Measurements from ENCODE around the gene NKX3-2. TPM values are rescaled to one million over a fixed set of nuclear protein-coding genes. Genes with fewer than 3 reads are reported as not detected.

NKX3-2 gene
- total RNA-seq, 4 donors from 2014 or later: 0.54 to 1.3 TPM; not detected in 2

DNA sequence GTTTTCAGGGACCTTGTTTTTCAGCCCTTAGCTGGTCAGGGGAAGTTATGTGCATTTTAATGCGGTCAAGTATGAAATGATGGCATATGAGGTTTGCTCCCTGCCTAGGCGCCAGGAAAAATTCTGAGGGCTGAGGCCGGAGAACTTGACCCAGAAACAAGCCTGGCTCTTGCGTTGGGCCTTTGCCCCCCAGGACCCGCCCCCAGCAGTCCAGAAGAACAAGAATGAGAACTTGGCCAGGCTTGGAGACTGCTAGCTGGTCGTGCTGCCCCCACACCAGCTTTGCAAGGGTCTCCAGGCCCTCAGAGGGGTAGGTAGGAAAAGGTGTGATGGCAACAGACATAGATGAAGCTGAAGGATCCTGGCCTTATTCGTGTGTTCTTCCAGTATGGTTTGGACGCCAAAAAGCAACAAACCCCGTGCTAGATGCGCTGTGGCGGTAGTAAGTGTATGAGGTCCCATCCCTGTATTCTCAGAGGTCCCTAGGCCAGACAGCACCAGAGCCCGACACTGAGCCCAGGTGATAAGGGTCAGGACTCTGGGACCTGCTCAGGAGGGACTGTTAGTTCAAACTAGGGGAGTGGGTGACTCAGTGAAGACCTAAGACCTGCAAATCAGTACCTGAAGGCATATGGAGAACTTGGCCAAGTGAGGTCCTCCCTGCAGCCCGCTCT, 10.5 kb downstream of the NKX3-2 start:
- Histone ChIP-seq H3K27me3 (peaks cover 0 to 41% of the 10 kb centered on the region in 2 donors), H3K36me3 (no peaks in the 10 kb centered on the region), H3K27ac (no peak overlapping the region), H3K9me3 (peaks cover 0 to 9% (median 0%) of the 10 kb centered on the region in 4 donors), H3K4me3 (no peak overlapping the region), H3K4me1 (peaks cover 0 to 3% (median 0%) of the 10 kb centered on the region in 4 donors)
- DNase-seq: no peak
- TF ChIP-seq POLR2A (IDR thresholded peaks at IDR 0.05) (no peak), CTCF (IDR thresholded peaks at IDR 0.05) (no peak)

DNA sequence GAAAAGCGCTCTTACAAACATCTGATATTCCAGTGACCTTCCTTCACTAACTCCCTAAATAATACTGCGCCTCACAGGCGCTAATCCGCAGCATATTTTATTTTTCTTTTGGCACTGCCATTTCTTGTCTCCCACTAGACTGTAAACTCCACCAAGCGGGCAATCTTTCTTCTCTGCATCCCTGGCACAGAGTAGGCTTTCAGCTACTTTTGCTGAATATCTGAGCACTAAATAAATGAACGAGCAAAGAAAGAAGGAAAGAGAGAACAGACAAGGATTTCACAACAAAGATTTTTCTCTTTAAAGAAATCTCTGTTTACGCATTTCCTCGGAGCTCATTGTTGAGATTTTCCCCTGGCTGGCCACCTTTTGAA, 12.7 kb downstream of the NKX3-2 start:
- Histone ChIP-seq H3K27me3 (peaks cover 0 to 40% of the 10 kb centered on the region in 2 donors), H3K4me3 (no peak overlapping the region), H3K4me1 (peaks cover 0 to 20% (median 4%) of the 10 kb centered on the region in 4 donors), H3K9me3 (no peaks in the 10 kb centered on the region), H3K36me3 (no peaks in the 10 kb centered on the region), H3K27ac (no peak overlapping the region)
- DNase-seq: no peak
- TF ChIP-seq CTCF (IDR thresholded peaks at IDR 0.05) (no peak), POLR2A (IDR thresholded peaks at IDR 0.05) (no peak)

GRCh38 chr4:13530823-13531624, 13.3 kb downstream of the NKX3-2 start:
- H3K4me3 ChIP-seq: no peak overlapping the region
- no peak for TF ChIP-seq POLR2A (IDR thresholded peaks at IDR 0.05)
- H3K36me3 ChIP-seq: no peaks in the 10 kb centered on the region
- peaks cover 0 to 20% (median 4%) of the 10 kb centered on the region in 4 donors for H3K4me1 ChIP-seq
- H3K27ac ChIP-seq: no peak overlapping the region
- peak in 1 of 3 donors; percentile 34 for DNase-seq
- no peaks in the 10 kb centered on the region for H3K9me3 ChIP-seq
- H3K27me3 ChIP-seq: peaks cover 0 to 40% of the 10 kb centered on the region in 2 donors

DNA sequence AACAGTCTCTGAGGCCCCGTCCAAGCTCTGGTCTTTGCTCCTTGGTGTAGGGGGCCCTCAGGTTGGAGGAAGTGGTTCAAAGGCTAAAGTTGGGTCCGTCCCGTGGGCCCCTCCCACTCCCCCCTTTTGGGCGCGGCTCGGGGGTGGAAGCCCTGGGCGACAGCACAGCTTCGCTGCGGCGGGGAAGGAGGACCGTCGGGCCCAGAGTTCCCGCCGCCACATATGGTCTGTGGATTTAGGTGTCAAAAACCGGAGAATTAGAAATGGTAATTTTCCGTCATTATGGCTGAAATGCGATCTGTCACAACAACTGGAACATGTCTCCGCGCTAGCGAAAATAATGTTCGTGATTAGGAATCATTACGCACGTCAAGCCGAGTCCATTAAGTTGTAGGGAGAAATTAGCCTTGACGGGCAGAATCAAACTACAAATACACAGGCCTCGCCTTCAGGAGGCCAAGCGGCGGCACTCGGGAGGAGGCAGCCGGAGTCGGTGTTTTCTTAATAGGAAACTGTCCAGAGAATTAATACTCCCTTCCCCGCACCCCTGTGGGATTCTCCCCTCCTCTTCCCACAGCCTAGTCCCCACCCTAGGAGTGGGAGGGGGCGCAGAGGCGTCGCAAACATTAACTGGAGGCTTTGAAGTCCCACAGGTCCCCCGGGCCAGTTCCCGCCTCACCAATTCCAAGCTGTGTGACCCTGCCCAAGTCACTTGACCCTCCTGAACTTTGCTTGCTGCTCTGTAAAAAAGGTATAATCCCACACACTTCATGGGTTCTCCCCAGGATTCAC, 15.0 kb downstream of the NKX3-2 start:
- Histone ChIP-seq H3K4me3 (no peak overlapping the region), H3K9me3 (peaks cover 0 to 8% (median 4%) of the 10 kb centered on the region in 4 donors), H3K36me3 (no peaks in the 10 kb centered on the region), H3K27ac (no peak overlapping the region), H3K27me3 (peaks cover 0 to 45% of the 10 kb centered on the region in 2 donors), H3K4me1 (peaks cover 0 to 20% (median 4%) of the 10 kb centered on the region in 4 donors)
- DNase-seq: no peak
- TF ChIP-seq POLR2A (IDR thresholded peaks at IDR 0.05) (no peak), CTCF (IDR thresholded peaks at IDR 0.05) (no peak)

- Histone ChIP-seq H3K9me3 (peaks cover 0 to 13% (median 6%) of the 10 kb centered on the region in 4 donors), H3K4me1 (peaks cover 0 to 20% (median 4%) of the 10 kb centered on the region in 4 donors), H3K27me3 (peaks cover 0 to 46% of the 10 kb centered on the region in 2 donors), H3K27ac (no peak overlapping the region), H3K4me3 (no peak overlapping the region), H3K36me3 (no peaks in the 10 kb centered on the region)
- TF ChIP-seq CTCF (IDR thresholded peaks at IDR 0.05) (no peak), POLR2A (IDR thresholded peaks at IDR 0.05) (no peak)
- no peak for DNase-seq
Measured at GRCh38 chr4:13528821-13529127, 15.5 kb downstream of the NKX3-2 start.
